Bone marrow (tissue), 2 donors: ENCODE measurements around the gene CLEC16A.

Experiments
- DNase-seq, 2 donors: peaks; one replicate each; lab custom pipeline; 2025; lab: John Stamatoyannopoulos, UW

Gene CLEC16A

GRCh38 chr16:11141409-11142260 is 197.3 kb downstream of the CLEC16A start:
- no peak for DNase-seq

GRCh38 chr16:11142261-11142630 is 197.9 kb downstream of the CLEC16A start:
- no peak for DNase-seq

- DNase-seq = no peak
Observed at GRCh38 chr16:11142951-11143350, 198.6 kb downstream of the CLEC16A start.

GRCh38 chr16:11143372-11144035 is 199.1 kb downstream of the CLEC16A start:
- DNase-seq = no peak

GRCh38 chr16:11144122-11144521 is 199.8 kb downstream of the CLEC16A start:
- DNase-seq = no peak

GRCh38 chr16:11145173-11145818 is 200.9 kb downstream of the CLEC16A start:
- no peak for DNase-seq

GRCh38 chr16:11145819-11146211 is 201.5 kb downstream of the CLEC16A start:
- no peak for DNase-seq

GRCh38 chr16:11147033-11147753 is 202.8 kb downstream of the CLEC16A start:
- no peak for DNase-seq

- no peak for DNase-seq
Observed at GRCh38 chr16:11147754-11148444, 203.5 kb downstream of the CLEC16A start.

- no peak for DNase-seq
Observed at GRCh38 chr16:11149011-11149616, 204.8 kb downstream of the CLEC16A start.

GRCh38 chr16:11150190-11150589 is 205.8 kb downstream of the CLEC16A start:
- no peak for DNase-seq

GRCh38 chr16:11151156-11151884 is 207.0 kb downstream of the CLEC16A start:
- DNase-seq = no peak

GRCh38 chr16:11151885-11152629 is 207.7 kb downstream of the CLEC16A start:
- no peak for DNase-seq

GRCh38 chr16:11152677-11153331 is 208.4 kb downstream of the CLEC16A start:
- DNase-seq = peak in 1 of 2 donors; percentile 75

- DNase-seq = no peak
Observed at GRCh38 chr16:11155284-11155806, 211.0 kb downstream of the CLEC16A start.

- DNase-seq = no peak
Observed at GRCh38 chr16:11156401-11156800, 212.0 kb downstream of the CLEC16A start.

- no peak for DNase-seq
Observed at GRCh38 chr16:11157143-11157542, 212.8 kb downstream of the CLEC16A start.

GRCh38 chr16:11158018-11158417 is 213.7 kb downstream of the CLEC16A start:
- no peak for DNase-seq

- no peak for DNase-seq
Observed at GRCh38 chr16:11159282-11159681, 214.9 kb downstream of the CLEC16A start.
